ENCODE measurements around the gene LRIG1.

Gene LRIG1

GRCh38 chr3:66362541-66362941 is 138.3 kb downstream of the LRIG1 start:
- DNase-seq (ENCODE audit: low read depth in 2 of 2, low spot score in 1 of 2), result no peak

GRCh38 chr3:66361356-66361755 is 139.5 kb downstream of the LRIG1 start:
- no peak for DNase-seq (ENCODE audit: low read depth in 2 of 2, low spot score in 1 of 2)

GRCh38 chr3:66355997-66356396 is 144.8 kb downstream of the LRIG1 start:
- no peak for DNase-seq (ENCODE audit: low read depth in 2 of 2, low spot score in 1 of 2)

GRCh38 chr3:66355394-66355793 is 145.4 kb downstream of the LRIG1 start:
- DNase-seq (ENCODE audit: low read depth in 2 of 2, low spot score in 1 of 2), result no peak

GRCh38 chr3:66354001-66354400 is 146.8 kb downstream of the LRIG1 start:
- DNase-seq (ENCODE audit: low read depth in 2 of 2, low spot score in 1 of 2), result no peak

- no peak for DNase-seq (ENCODE audit: low read depth in 2 of 2, low spot score in 1 of 2)
These were observed 147.3 kb downstream of the LRIG1 start for GRCh38 chr3:66353530-66353929.

- DNase-seq (ENCODE audit: low read depth in 2 of 2, low spot score in 1 of 2), result no peak
These were observed 147.8 kb downstream of the LRIG1 start for GRCh38 chr3:66353039-66353438.

- DNase-seq (ENCODE audit: low read depth in 2 of 2, low spot score in 1 of 2), result no peak
These were observed 150.2 kb downstream of the LRIG1 start for GRCh38 chr3:66350601-66351000.

GRCh38 chr3:66348704-66349103 is 152.1 kb downstream of the LRIG1 start:
- no peak for DNase-seq (ENCODE audit: low read depth in 2 of 2, low spot score in 1 of 2)

- no peak for DNase-seq (ENCODE audit: low read depth in 2 of 2, low spot score in 1 of 2)
These were observed 155.8 kb downstream of the LRIG1 start for GRCh38 chr3:66344848-66345578.

- no peak for DNase-seq (ENCODE audit: low read depth in 2 of 2, low spot score in 1 of 2)
These were observed 156.4 kb downstream of the LRIG1 start for GRCh38 chr3:66344391-66344811.

GRCh38 chr3:66342717-66343356 is 158.0 kb downstream of the LRIG1 start:
- DNase-seq (ENCODE audit: low read depth in 2 of 2, low spot score in 1 of 2), result no peak

GRCh38 chr3:66338927-66339326 is 161.9 kb downstream of the LRIG1 start:
- DNase-seq (ENCODE audit: low read depth in 2 of 2, low spot score in 1 of 2), result no peak

GRCh38 chr3:66336333-66336766 is 164.5 kb downstream of the LRIG1 start:
- no peak for DNase-seq (ENCODE audit: low read depth in 2 of 2, low spot score in 1 of 2)

- DNase-seq (ENCODE audit: low read depth in 2 of 2, low spot score in 1 of 2), result no peak
These were observed 165.2 kb downstream of the LRIG1 start for GRCh38 chr3:66335671-66336070.
